ENCODE results near the gene CENATAC.

CENATAC gene

GRCh38 chr11:119041821-119042514 is 44.0 kb downstream of the CENATAC start:
- Histone ChIP-seq H3K36me3 (ENCODE audit: insufficient read depth, low read length) (peaks cover 26% of the 10 kb centered on the region; the same call in 1 of the 2 replicates), H3K4me1 (ENCODE audit: insufficient read depth, low read length, poor library complexity, severe bottlenecking) (no peaks in the 10 kb centered on the region), H3K9ac (ENCODE audit: low read depth, low read length, poor library complexity, severe bottlenecking) (no peak overlapping the region), H3K9me2 (replicated peaks; ENCODE audit: low read depth, low read length) (no peaks in the 10 kb centered on the region), H3K4me2 (ENCODE audit: low read depth, low read length, poor library complexity, severe bottlenecking) (no peak overlapping the region), H3K4me3 (ENCODE audit: low read length, poor library complexity, severe bottlenecking) (no peak overlapping the region), H3K9me3 (ENCODE audit: insufficient read depth, low read depth, low read length) (no peaks in the 10 kb centered on the region), H2AFZ (ENCODE audit: low read length) (no peak overlapping the region), H3K79me2 (ENCODE audit: insufficient read depth, low read length) (no peaks in the 10 kb centered on the region), H4K20me1 (ENCODE audit: insufficient read depth, low read length, poor library complexity, severe bottlenecking) (peaks cover 3% of the 10 kb centered on the region), H3K27me3 (ENCODE audit: insufficient read depth, low read length, poor library complexity, severe bottlenecking) (no peaks in the 10 kb centered on the region), H3F3A (ENCODE audit: low read depth) (no peaks in the 10 kb centered on the region)
- TF ChIP-seq EZH2phosphoT487 (IDR thresholded peaks at IDR 0.05; ENCODE audit: borderline replicate concordance) (no peak), CTCF (conservative IDR thresholded peaks at IDR 0.05; ENCODE audit: low read length) (no peak)

GRCh38 chr11:119042927-119043326 is 45.0 kb downstream of the CENATAC start:
- TF ChIP-seq EZH2phosphoT487 (IDR thresholded peaks at IDR 0.05; ENCODE audit: borderline replicate concordance) (no peak), CTCF (conservative IDR thresholded peaks at IDR 0.05; ENCODE audit: low read length) (no peak)
- H3K79me2 ChIP-seq (ENCODE audit: insufficient read depth, low read length): no peaks in the 10 kb centered on the region
- peaks cover 35% of the 10 kb centered on the region; the same call in 1 of the 2 replicates for H3K36me3 ChIP-seq (ENCODE audit: insufficient read depth, low read length)
- H3K4me1 ChIP-seq (ENCODE audit: insufficient read depth, low read length, poor library complexity, severe bottlenecking): no peaks in the 10 kb centered on the region
- H3K9ac ChIP-seq (ENCODE audit: low read depth, low read length, poor library complexity, severe bottlenecking): no peak overlapping the region
- no peaks in the 10 kb centered on the region for H3F3A ChIP-seq (ENCODE audit: low read depth)
- peaks cover 3% of the 10 kb centered on the region for H4K20me1 ChIP-seq (ENCODE audit: insufficient read depth, low read length, poor library complexity, severe bottlenecking)
- no peak overlapping the region for H3K4me2 ChIP-seq (ENCODE audit: low read depth, low read length, poor library complexity, severe bottlenecking)
- no peaks in the 10 kb centered on the region for H3K9me2 ChIP-seq (replicated peaks; ENCODE audit: low read depth, low read length)
- H3K9me3 ChIP-seq (ENCODE audit: insufficient read depth, low read depth, low read length): no peaks in the 10 kb centered on the region
- no peak overlapping the region for H3K4me3 ChIP-seq (ENCODE audit: low read length, poor library complexity, severe bottlenecking)
- H2AFZ ChIP-seq (ENCODE audit: low read length): no peak overlapping the region
- no peaks in the 10 kb centered on the region for H3K27me3 ChIP-seq (ENCODE audit: insufficient read depth, low read length, poor library complexity, severe bottlenecking)

GRCh38 chr11:119044708-119045107 is 46.8 kb downstream of the CENATAC start:
- Histone ChIP-seq H3K79me2 (ENCODE audit: insufficient read depth, low read length) (no peaks in the 10 kb centered on the region), H3K4me1 (ENCODE audit: insufficient read depth, low read length, poor library complexity, severe bottlenecking) (no peaks in the 10 kb centered on the region), H4K20me1 (ENCODE audit: insufficient read depth, low read length, poor library complexity, severe bottlenecking) (peaks cover 3% of the 10 kb centered on the region), H3K4me2 (ENCODE audit: low read depth, low read length, poor library complexity, severe bottlenecking) (no peak overlapping the region), H3K9ac (ENCODE audit: low read depth, low read length, poor library complexity, severe bottlenecking) (no peak overlapping the region), H3K9me3 (ENCODE audit: insufficient read depth, low read depth, low read length) (no peaks in the 10 kb centered on the region), H3F3A (ENCODE audit: low read depth) (no peaks in the 10 kb centered on the region), H3K4me3 (ENCODE audit: low read length, poor library complexity, severe bottlenecking) (no peak overlapping the region), H3K27me3 (ENCODE audit: insufficient read depth, low read length, poor library complexity, severe bottlenecking) (no peaks in the 10 kb centered on the region), H2AFZ (ENCODE audit: low read length) (no peak overlapping the region), H3K36me3 (ENCODE audit: insufficient read depth, low read length) (peaks cover 53% of the 10 kb centered on the region; the same call in 1 of the 2 replicates), H3K9me2 (replicated peaks; ENCODE audit: low read depth, low read length) (no peaks in the 10 kb centered on the region)
- no peak for TF ChIP-seq EZH2phosphoT487 (IDR thresholded peaks at IDR 0.05; ENCODE audit: borderline replicate concordance)
- TF ChIP-seq CTCF (conservative IDR thresholded peaks at IDR 0.05; ENCODE audit: low read length): peak; percentile 46
